Type B pancreatic cell (in vitro differentiated cells): ENCODE results near the gene POLA1. TPM values are rescaled to one million over a fixed set of nuclear protein-coding genes. Genes with fewer than 3 reads are reported as not detected.

Source experiments
- DNase-seq: peaks from one replicate; pipeline ENCODE4 v3.0.0; 2021; ENCODE audit warnings: mixed read lengths; ENCODE audit not compliant: unreplicated experiment; ENCODE audit errors: extremely low spot score
- H3K27ac Mint-ChIP-seq: 2 replicates; pipeline ENCODE4 v1.8.0; 2021; ENCODE audit warnings: mild to moderate bottlenecking, mixed read lengths
- H3K27me3 Mint-ChIP-seq: 2 replicates; pipeline ENCODE4 v1.8.0; 2021; ENCODE audit warnings: mixed read lengths
- H3K36me3 Mint-ChIP-seq: 2 replicates; pipeline ENCODE4 v1.8.0; 2021; ENCODE audit warnings: mixed read lengths
- H3K4me1 Mint-ChIP-seq: one replicate; pipeline ENCODE4 v1.8.0; 2021; ENCODE audit warnings: mixed read lengths; ENCODE audit not compliant: unreplicated experiment
- H3K4me3 Mint-ChIP-seq: 2 replicates; pipeline ENCODE4 v1.8.0; 2021; ENCODE audit warnings: mild to moderate bottlenecking, mixed read lengths
- H3K9me3 Mint-ChIP-seq: 2 replicates; pipeline ENCODE4 v1.8.0; 2021; ENCODE audit warnings: mixed read lengths
- total RNA-seq: library from RNA; stranded (reverse); gene quantifications from 2 replicates; pipeline ENCODE4 v1.2.1, GENCODE V29; 2021; ENCODE audit warnings: low replicate concordance
- TF ChIP-seq, protein P1 (sequence below): fragments of 200-600 bp; sonication (generic); conservative IDR thresholded peaks from 2 replicates; pipeline ENCODE4 v1.5.0; 2021; ENCODE audit warnings: antibody characterized with exemption, mild to moderate bottlenecking

POLA1 gene
- total RNA-seq, 1 donor from 2014 or later: 44.4 TPM

DNA sequence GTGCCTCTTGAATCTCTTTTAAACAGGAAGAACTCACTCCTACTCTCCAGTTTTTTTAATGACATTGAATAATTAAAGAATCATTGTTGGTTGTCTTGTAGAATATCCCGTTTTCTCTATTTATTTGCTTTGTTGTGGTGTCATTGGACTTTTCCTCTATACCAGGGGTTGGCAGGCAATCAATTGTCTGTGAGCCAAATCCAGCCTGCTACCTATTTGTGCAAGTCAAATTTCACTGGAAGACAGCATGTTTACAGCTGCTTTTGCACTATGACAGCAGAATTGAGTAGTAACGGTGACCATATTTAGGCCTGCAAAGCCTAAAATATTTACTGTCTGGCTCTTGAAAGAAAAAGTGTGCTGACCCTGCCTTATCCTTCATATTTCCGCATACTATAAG, 34.8 kb downstream of the POLA1 start:
- Mint-ChIP-seq H3K4me3 (no peak overlapping the region), H3K4me1 (no peaks in the 10 kb centered on the region), H3K27ac (no peak overlapping the region), H3K36me3 (peaks cover 37% of the 10 kb centered on the region), H3K9me3 (no peaks in the 10 kb centered on the region), H3K27me3 (no peaks in the 10 kb centered on the region)
- TF ChIP-seq, protein P1, sequence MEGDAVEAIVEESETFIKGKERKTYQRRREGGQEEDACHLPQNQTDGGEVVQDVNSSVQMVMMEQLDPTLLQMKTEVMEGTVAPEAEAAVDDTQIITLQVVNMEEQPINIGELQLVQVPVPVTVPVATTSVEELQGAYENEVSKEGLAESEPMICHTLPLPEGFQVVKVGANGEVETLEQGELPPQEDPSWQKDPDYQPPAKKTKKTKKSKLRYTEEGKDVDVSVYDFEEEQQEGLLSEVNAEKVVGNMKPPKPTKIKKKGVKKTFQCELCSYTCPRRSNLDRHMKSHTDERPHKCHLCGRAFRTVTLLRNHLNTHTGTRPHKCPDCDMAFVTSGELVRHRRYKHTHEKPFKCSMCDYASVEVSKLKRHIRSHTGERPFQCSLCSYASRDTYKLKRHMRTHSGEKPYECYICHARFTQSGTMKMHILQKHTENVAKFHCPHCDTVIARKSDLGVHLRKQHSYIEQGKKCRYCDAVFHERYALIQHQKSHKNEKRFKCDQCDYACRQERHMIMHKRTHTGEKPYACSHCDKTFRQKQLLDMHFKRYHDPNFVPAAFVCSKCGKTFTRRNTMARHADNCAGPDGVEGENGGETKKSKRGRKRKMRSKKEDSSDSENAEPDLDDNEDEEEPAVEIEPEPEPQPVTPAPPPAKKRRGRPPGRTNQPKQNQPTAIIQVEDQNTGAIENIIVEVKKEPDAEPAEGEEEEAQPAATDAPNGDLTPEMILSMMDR: no peak
- no peak for DNase-seq

DNA sequence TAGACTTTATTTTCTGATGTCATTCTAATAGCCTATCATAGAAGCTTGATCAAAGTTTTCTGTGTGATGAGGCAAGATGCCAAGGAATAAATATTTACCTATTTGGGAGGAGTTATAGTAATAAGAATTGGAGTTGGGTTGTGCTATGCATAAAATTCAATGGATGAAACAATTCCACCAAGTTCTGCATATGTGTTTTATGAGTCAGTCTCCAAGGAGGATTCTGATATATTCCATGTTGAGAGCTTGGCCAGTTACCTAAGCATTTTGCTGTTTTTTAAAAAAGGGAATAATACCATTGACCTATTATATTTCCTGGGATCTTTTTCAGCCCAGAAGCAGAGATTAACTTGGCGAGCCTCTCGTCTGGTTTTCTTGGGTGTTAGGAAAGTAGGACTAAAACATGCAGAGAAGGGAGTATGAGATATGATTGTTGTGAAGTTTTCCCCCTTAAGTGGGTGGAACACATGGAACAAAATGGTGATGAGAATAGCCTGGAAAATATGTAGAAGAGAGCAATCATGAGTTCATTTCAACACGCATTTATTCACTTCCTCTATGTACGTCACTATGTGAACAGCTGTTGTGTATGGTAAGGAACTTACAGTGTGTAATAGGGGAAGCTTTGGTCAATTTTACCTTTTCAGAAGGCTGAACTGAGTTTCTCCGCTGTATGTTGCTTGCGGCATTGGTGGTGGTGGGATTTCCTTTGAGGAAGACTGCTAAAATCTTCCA, 39.2 kb downstream of the POLA1 start:
- Mint-ChIP-seq H3K4me1 (no peaks in the 10 kb centered on the region), H3K27ac (no peak overlapping the region), H3K27me3 (no peaks in the 10 kb centered on the region)

DNA sequence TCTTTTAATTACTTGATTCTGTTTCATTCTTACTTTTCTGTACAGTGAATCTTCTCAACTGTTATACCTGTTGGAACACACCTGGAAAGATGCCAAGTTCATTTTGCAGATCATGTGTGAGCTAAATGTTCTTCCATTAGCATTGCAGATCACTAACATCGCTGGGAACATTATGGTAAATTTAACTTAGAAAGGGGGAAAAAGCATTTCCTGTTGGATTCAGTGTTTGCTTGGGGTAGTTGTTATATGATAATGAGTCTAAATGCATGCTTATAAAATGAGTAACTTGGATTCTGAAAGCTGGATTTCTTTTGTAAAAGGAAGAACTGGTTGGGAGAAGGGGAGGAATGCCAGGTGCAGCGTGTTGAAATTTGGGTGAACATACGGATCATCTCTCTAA, 47.6 kb downstream of the POLA1 start:
- no peaks in the 10 kb centered on the region for H3K27me3 Mint-ChIP-seq
- no peak overlapping the region for H3K27ac Mint-ChIP-seq

More for the DNA sequence above, 39.2 kb downstream of the POLA1 start:
- no peak for DNase-seq
- Mint-ChIP-seq H3K9me3 (no peaks in the 10 kb centered on the region), H3K36me3 (peaks cover 21% of the 10 kb centered on the region), H3K4me3 (no peak overlapping the region)
- TF ChIP-seq, protein P1: no peak

DNA sequence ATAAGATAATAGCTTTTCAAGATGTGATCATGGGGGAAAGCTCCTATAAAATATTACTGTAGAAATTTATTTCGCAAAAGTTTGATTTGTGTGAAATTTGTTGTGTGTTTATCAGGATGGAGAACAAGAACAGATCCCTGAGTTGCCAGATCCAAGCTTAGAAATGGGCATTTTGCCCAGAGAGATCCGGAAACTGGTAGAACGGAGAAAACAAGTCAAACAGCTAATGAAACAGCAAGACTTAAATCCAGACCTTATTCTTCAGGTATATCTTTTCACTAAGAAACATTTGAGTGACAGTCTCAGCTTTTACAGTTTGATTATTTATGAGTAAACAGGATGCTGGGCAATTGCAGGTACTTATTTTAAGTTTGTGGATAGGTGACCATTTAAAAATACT, 54.5 kb downstream of the POLA1 start:
- H3K27me3 Mint-ChIP-seq: no peaks in the 10 kb centered on the region
- H3K36me3 Mint-ChIP-seq: peaks cover 28% of the 10 kb centered on the region
- TF ChIP-seq, protein P1: no peak
- H3K27ac Mint-ChIP-seq: no peak overlapping the region
- no peaks in the 10 kb centered on the region for H3K9me3 Mint-ChIP-seq
- H3K4me3 Mint-ChIP-seq: no peak overlapping the region
- DNase-seq: no peak
- no peaks in the 10 kb centered on the region for H3K4me1 Mint-ChIP-seq

More for the DNA sequence above, 47.6 kb downstream of the POLA1 start:
- Mint-ChIP-seq H3K4me1 (no peaks in the 10 kb centered on the region), H3K9me3 (no peaks in the 10 kb centered on the region), H3K4me3 (no peak overlapping the region), H3K36me3 (peaks cover 26% of the 10 kb centered on the region)
- TF ChIP-seq, protein P1: no peak
- DNase-seq: no peak

DNA sequence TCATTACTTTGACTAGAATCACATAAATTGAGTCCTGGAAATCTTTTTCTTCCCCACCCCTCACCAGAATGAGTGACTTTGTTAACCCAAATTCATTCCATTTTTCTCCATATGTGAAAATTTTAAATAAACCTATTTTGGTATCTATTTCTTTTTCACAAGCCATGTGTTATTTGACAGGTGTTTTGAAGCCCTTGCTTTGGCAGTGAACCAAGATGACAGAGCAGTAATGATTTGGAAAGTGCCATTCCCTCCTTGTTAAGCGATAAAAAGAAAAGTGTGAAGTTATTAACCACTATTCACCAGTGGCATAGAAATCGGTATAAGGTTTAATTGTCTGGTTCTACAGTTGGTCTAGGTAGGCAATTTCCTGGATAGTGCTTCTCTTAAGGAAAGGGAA, 66.1 kb downstream of the POLA1 start:
- Mint-ChIP-seq H3K27ac (no peak overlapping the region), H3K4me1 (no peaks in the 10 kb centered on the region), H3K4me3 (no peak overlapping the region), H3K27me3 (no peaks in the 10 kb centered on the region), H3K9me3 (no peaks in the 10 kb centered on the region), H3K36me3 (peaks cover 39% of the 10 kb centered on the region)
- TF ChIP-seq, protein P1: no peak
- DNase-seq: no peak
